GM12864 (cell line): ENCODE data around the gene HOXC12.

Experiments
- DNase-seq: peaks from one replicate; pipeline ENCODE4 v3.0.0-alpha.2; 2011; ENCODE audit warnings: low read depth
- H3K4me3 ChIP-seq: 2 replicates; pipeline ENCODE4 v1.5.1; 2011; ENCODE audit warnings: mild to moderate bottlenecking, low read depth, low read length, control low read depth
- CTCF ChIP-seq: IDR thresholded peaks from 2 replicates; pipeline ENCODE4 v1.5.1; 2011; ENCODE audit warnings: low read depth, mild to moderate bottlenecking, moderate library complexity, low read length, control low read depth, inconsistent platforms; ENCODE audit errors: missing control alignments

The HOXC12 gene

GRCh38 chr12:53960187-53961024 lies 5.7 kb downstream of the HOXC12 start:
- DNase-seq = no peak
- no peak for TF ChIP-seq CTCF
- H3K4me3 ChIP-seq = no peak overlapping the region

GRCh38 chr12:53961025-53961761 lies 6.5 kb downstream of the HOXC12 start:
- no peak for TF ChIP-seq CTCF
- no peak overlapping the region for H3K4me3 ChIP-seq

GRCh38 chr12:53963005-53963404 lies 8.3 kb downstream of the HOXC12 start:
- no peak for TF ChIP-seq CTCF
- DNase-seq = no peak
- no peak overlapping the region for H3K4me3 ChIP-seq

More at GRCh38 chr12:53961025-53961761, 6.5 kb downstream of the HOXC12 start:
- DNase-seq = no peak

GRCh38 chr12:53963434-53964314 lies 9.0 kb downstream of the HOXC12 start:
- TF ChIP-seq CTCF = no peak
- no peak overlapping the region for H3K4me3 ChIP-seq
- DNase-seq = no peak

GRCh38 chr12:53964315-53964713 lies 9.6 kb downstream of the HOXC12 start:
- no peak for DNase-seq
- H3K4me3 ChIP-seq = no peak overlapping the region
- TF ChIP-seq CTCF = no peak

- TF ChIP-seq CTCF = no peak
- DNase-seq = no peak
- no peak overlapping the region for H3K4me3 ChIP-seq
Observed at GRCh38 chr12:53965281-53966084, 10.8 kb downstream of the HOXC12 start.
